SKM-1 treated with dmso at 0.1 percent for 144 hours (cell line): ENCODE data around the gene SPACDR.
A peak's percentile ranks its signal among the peaks of the same experiment; 100 is the strongest.

ENCODE experiments used
- DNase-seq: peaks from one replicate; lab custom pipeline; 2025; ENCODE audit not compliant: unreplicated experiment; lab: John Stamatoyannopoulos, UW

SPACDR gene

DNA sequence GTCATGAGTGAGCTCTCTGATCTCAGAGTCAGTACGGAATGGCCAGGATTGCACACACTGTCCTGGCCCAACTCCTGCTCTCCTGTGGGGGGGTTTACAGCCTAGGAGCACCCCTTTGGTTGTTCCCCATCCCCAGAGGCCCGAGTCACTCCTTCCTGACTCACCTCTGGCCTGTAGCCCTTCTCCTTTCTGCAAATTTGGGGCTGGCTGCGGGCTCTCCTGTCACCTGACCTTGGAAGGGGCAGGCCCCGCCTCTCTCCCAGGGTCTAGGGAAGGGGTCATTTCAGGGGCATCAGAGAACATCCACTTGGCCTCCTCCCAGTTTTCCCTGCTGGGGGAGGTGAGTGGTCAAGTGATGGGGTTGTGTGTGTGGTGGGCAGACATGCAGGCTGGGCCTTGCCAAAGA, 21.4 kb upstream of the SPACDR start:
- DNase-seq, result no peak

- no peak for DNase-seq
These were observed 20.6 kb upstream of the SPACDR start for GRCh38 chr7:100484673-100485045.

DNA sequence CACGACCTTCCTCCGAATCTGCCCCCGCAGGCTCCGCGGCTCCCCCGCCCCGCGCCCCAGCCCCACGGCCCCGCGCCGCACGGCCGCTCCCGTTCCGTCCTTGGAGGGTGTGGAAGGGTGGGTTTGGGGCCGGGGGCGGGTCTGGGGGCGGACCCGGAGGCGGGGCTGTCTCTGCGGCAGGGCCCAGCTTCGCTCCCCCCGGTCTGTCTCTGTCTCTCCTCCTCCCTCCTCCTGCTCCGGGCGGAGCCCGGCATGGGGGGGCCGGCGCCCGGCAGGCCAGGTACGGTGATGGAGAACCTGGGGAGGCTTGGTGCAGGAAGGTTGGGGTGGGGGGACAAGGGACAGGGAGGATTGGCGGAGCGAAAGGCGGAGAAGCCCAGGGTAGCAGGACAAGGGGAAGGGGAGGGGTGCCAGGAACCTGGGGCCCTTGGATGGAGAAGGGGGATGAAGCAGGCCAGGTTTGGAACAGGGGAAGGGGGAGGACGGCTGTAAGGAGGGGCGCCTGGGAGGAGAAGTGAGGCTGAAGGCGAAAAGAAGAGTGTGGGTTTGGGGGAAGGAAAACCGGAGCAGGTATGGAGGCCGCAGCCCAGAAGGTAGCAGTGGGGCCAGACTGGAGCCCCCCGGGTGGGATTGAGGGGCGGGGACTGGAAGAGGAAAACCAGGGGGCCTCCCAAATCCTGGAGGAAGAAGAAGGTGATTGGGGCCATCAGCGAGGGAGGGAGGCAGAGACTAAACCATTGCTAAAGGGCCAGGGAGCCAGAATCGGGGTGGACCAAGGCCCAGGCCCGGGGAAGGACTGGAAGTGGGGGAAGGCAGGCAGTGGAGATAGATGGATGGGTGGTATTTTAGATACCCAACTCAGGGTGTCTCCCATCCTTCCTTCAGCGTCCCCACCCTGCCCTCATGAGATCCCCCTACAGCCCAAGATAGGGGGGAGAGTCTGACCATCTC, 19.9 kb upstream of the SPACDR start, which contains the start of gene NYAP1:
NYAP1 (plus strand) TSS at position 206 of the 951 bp plus-strand sequence. CDS start 1,385 bp downstream, outside the sequence.
- DNase-seq, result no peak

DNA sequence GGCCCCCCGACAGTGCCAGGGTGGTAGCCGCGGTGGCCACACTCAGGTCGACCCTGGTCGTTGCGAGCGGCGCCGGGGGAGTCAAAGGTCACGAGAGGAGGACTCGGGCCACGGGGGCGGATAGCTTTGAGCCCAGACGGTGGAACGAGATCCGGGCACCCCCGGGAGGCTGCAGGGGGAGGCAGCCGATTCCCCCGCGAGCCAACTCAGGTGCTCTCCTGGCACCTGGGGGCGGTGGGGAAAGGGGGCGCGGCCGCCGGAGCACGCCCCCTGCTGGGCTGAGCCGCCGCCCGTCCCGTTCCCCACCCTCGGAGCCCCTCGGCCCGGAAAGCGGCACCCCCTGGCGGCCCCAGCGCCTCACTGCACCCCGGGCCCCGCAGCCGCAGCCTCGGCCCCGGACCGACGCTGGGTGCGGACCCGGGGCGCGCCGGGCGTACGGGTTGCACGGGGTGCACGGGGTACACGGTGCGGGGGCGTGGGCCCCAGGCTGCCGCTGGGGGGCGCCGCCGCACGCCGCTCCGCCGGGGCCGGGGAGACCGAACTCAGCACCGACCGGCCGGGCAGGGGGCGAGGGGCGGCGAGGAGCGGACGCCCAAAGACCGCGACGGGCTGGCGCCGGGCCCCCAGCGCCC, 19.1 kb upstream of the SPACDR start:
- peak; percentile 52 for DNase-seq

DNA sequence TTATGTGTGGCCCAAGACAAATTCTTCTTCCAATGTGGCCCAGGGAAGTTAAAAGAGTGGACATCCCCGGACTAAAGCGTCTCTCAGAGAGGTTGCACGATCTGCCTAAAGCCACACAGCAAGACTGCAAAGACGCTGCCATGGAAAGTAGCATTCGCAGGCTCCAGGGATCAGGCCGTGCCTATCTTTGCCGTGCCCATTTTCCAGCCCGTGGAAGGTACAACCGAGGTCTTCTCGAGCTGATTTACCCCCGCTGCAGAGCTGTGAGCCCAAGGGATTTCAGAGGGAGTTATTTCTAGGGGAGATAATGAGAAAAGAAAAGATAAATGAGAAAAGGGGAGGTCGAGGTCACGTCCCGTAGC, 18.6 kb upstream of the SPACDR start:
- DNase-seq, result no peak

DNA sequence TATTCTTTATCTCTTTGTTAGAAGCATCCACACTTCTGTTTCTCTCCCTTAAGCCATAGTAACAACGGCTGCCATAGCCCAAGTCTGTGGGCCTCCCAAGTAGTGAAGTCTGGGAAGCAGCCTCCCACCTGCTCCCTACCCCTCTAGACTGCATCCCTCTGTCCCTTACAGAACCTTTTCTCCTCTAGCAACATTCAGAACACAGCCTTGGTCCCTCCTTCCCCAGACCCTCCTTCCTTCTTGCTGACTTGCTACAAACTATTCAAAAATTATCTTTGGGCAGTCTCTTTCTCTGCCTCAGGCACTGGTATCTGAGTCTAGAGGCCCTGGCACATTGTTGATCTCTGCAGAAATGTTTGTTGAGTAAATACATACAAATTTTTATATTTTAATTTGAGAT, 17.4 kb upstream of the SPACDR start:
- no peak for DNase-seq

GRCh38 chr7:100478958-100479660, 15.0 kb upstream of the SPACDR start, which contains the start of gene TSC22D4:
TSC22D4 (minus strand) TSS chr7:100479214; CDS start chr7:100478038, 1,176 bp downstream.
- DNase-seq, result peak; percentile 98

DNA sequence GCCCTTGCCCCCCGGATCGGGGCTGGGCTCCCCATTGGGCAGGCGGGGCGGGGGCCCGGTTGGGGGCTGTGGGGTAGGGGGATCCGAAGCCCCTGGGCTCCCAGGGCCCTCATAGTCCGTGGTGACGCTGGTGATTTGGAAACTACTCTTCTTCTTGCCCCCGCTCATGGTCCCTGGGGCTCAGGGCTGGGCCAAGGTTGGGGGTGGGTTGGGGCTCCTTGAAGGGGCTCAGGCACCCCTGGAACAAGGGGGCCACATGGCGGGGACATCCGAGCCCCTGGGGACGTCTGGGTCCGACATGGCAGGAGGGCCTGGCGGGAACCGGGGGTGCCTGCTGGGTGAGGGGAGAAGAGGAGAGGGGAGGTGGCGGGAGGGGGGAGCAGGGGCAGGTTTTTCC, 13.8 kb upstream of the SPACDR start:
- DNase-seq, result no peak

DNA sequence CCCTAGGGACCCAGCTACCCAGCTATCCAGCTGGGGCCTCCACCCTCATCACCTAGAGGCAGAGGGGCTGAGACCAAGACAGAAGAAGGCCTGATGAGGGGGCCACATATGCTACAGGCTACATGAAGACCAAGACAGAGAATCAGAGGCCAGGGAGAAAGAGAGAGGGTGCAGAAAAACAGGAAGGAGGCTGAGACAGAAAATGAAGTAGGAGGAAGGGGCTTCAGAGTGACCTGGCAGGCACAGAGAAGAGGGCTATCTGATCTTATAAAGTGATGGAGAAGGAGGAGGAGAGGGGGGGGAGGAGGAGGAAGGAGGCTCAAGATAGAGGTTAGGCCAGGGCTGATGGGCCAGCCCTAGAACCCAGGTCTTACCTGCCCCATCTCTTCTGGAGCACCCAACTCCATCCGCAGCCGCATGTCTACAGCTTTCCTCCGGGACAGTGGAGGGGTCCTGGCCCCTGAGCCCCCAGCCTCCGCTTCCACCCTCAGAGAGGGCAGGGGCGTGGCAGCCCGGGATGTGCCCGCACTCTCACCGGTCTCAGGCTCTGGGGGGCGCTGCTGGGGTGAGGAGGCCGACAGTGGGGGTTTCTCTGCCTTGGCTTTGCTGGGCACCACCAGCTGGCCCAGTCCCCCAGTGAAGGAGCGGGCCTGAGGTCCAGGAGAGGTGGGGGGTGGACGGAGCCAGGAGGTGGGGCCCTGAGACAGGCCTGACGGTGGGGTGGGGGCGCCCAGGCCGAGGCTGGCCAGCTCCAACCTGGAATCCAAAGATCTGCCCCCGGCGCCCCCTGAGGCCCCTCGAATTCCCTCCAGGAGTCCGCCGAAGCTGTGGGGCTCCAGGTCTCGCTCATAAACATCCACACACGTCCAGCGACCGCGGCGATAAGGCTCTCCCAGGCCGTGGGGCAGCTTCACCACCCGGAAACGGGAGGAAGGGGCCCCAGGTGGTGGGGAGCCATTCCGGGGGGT, 13.1 kb upstream of the SPACDR start:
- DNase-seq, result no peak

- no peak for DNase-seq
These were observed 12.2 kb upstream of the SPACDR start for GRCh38 chr7:100476101-100476780.

- no peak for DNase-seq
These were observed 11.5 kb upstream of the SPACDR start for GRCh38 chr7:100475549-100475948.

DNA sequence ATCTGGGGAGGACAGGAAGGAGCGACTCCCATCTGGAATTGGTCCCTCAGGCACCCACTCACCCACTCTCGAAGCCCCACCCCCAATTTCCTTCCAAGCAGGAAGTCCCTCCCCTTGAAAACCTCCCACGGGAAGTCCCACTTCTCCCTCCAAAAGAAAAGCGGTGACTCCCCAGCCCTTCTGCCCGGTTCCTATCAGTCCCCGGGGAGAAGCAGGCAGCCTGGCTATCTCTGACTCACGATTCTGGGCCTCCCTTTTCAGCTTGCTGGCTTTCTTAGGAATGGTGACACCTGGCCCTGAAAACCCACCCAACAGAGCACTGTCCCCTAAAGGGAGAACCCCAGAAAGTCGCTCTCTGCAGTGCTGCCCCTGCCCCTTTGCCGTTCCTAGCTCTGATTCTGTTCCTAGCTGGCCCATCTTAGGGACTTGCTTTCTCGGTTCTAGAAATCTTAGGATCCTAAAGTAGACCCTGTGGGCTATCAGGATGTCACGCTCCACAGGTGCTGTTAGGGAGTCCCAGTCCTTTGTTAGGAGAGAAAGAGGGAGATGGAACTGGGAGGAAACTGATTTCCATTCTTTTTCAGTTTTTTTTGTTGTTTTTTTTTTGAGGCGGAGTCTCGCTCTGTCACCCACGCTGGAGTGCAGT, 8.9 kb upstream of the SPACDR start:
- DNase-seq, result no peak

GRCh38 chr7:100472121-100472851, 8.2 kb upstream of the SPACDR start:
- no peak for DNase-seq

DNA sequence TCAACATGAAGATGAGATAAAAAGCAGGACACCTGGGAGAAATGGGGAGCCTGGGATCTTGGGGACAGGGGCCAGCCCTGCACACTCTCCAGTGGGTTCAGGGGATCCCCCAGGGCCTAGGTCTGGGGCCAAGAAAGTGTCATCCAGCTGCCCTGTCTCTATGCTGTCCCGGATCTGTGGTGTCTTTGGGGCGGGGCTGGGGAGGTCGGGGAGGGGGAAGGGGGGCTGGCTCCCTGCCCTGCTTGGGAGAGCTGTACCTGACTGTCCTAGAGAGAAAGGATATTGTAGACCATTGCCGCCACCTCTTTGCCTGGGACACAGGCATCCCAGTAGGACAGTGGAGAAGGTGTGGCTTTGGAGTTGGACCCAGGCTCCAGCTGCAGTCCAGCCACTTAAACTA, 7.0 kb upstream of the SPACDR start:
- no peak for DNase-seq

GRCh38 chr7:100469227-100470044, 5.4 kb upstream of the SPACDR start:
- DNase-seq, result peak; percentile 61

DNA sequence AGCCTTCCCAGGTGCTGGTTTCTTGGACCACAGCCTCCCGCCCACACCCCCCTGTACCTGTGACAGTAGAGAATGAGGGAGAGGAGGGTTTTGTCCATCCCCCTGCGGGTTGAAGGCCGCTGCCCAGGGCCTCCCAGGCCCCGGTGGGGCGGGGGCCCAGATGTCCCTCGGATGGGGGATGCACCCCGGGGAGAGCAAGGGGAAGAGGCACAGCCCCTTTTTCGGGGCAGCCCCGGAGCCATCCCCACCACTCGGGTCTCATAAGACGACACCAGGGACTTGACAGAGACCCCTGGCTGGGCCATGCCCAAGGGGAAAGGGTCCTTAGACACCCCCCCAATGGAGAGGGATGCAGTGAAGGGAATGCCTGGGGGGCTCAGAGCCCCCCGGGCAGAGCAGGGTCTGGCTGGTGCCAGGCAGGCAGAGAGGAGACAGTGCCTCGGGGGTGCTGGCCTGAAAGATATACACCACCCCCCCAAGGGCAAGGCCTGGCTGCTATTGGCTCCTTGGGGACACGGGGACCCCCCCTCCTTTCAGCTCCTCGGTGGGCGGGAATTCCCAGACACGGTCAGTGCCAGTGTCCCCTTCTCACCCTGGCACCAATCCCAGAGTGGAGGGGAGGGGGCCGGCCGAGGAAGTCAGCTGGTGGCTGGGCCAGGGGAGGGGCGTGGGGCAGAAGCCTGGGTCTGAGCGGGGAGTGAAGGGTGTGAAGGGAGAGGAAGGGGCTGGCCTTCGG, 3.7 kb upstream of the SPACDR start:
- DNase-seq, result no peak
